CD4-positive, alpha-beta T cell treated with Interleukin-17A for 1 hour (primary cell): ENCODE measurements around the gene TACC2.

ENCODE experiments used
- DNase-seq: peaks from one replicate; pipeline ENCODE4 v3.0.0-alpha.2; 2020

The TACC2 gene

DNA sequence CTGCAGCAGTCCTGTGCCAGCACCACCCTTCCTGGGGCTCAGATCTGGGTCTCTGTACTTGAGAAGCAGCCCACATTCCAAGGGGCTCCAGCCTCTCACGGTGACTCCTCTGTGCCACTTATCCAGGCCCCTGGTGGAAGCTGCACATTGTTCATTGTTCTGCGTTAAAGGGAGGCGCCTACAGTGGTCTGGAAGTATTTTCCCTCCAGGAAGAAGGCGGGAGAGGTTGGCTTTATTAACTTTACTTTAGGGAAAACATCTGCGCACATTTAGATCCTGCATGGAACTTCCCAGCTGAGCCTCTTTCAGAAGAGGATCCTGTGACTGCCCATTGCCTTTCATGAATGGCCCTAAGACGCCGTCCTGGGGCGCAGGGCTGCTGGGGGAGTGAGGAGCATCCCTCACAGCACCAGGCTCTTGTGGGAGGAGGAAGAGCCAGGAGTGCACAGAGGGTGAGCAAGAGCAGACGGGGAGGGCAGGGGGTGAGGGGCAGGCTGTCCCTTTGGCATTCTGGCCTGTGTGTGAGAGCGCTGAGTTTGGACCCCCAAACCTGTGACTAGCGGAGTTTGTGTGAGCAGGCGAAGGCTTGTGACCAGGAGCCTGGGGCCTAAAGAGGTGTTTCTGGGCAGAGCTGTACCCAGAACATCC, 183.5 kb downstream of the TACC2 start:
- no peak for DNase-seq

- DNase-seq = no peak
These were observed 184.4 kb downstream of the TACC2 start for GRCh38 chr10:122173337-122173736.

DNA sequence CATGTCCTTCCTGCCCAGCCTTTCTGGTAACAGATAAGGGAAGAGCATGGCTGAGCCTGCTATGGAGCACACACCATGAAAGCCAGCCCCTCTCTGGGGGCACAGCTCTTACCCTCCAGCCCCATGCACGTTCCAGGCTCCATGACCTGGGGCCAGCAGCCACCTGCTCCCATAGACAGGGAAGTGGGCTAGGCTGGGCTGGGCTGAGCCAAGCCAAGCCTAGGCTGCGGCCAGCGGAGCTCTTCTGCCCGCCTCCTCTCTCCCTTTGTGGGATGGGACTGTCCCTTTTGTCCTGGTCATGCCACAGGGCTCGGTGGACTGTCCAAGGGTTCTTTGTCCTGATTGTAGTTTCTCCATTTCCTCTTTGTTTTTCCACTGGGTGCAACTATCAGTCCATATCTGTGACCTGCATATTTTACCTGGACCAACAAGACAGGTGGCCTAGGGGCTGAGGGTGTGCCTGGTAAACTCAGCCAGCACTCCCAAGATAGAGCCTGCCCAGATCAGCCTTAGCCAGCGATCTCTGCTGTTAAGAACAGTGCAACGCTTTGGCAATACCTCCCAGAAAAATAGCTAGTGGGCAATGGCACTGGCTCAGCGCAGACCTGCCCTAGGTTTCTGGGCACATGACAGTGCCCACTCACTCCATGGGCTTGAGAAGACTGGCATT, 184.9 kb downstream of the TACC2 start:
- no peak for DNase-seq

GRCh38 chr10:122176232-122177213, 187.6 kb downstream of the TACC2 start:
- DNase-seq = no peak

DNA sequence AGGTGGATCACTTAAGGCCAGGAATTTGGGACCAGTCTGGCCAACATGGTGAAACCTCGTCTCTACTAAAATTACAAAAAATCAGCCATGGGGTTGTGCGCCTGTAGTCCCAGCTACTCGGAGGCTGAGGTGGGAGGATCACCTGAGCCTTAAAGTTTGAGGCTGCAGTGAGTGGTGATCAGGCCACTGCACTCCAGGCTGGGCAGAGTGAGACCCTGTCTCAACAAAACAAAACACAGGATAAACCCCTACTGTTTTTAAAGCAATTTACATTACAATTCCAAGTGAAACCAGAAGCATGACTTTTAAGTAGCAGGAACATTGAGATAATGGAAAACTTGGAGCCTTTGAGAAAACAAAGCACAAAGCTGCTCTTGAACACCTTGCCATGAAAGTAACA, 189.7 kb downstream of the TACC2 start:
- DNase-seq = no peak

GRCh38 chr10:122181041-122181732, 192.2 kb downstream of the TACC2 start:
- no peak for DNase-seq

GRCh38 chr10:122181876-122182275, 192.9 kb downstream of the TACC2 start:
- DNase-seq = no peak

- no peak for DNase-seq
These were observed 193.3 kb downstream of the TACC2 start for GRCh38 chr10:122182308-122182707.

- no peak for DNase-seq
These were observed 195.3 kb downstream of the TACC2 start for GRCh38 chr10:122184254-122184653.

- DNase-seq = no peak
These were observed 196.7 kb downstream of the TACC2 start for GRCh38 chr10:122185643-122186042.

GRCh38 chr10:122186816-122187810, 198.2 kb downstream of the TACC2 start:
- no peak for DNase-seq

DNA sequence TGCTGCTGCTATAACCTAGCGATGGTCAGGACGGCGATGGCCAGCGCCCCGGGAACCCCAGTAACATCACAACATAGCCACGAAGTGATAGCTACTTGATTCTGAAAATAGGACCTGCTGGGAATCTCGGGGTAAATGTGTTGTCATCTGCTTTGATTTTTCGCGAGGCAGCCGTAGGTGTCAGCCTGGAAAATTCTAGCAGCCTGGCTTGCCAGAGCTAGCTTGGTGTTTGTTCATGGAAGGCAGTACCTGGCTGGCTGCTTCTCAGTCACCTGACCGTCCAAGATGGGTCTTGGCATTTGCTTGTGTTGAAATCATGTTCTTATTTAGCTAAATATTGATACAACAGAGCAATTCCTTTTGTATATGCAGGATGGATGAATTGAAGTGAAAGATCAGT, 199.7 kb downstream of the TACC2 start:
- DNase-seq = no peak

DNA sequence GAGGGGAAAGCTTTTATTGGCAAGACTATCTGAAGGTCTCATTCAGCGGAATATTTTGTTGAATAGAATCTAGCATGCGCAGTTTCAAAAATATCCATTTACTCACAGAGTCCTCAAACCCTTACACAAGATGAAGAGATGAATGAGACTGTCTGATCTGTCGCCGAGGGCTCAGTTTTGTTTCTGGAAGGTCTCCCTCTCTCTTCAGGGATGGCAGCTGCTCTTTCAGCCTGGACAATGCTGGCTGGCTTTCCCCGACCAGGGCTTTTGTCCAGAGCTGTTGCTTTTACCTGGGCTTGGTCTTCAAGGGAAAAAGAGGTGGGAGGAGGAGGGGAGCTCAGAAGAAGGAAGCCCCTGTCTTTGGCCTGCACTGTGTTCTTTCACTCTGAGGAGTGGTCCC, 200.2 kb downstream of the TACC2 start:
- no peak for DNase-seq

DNA sequence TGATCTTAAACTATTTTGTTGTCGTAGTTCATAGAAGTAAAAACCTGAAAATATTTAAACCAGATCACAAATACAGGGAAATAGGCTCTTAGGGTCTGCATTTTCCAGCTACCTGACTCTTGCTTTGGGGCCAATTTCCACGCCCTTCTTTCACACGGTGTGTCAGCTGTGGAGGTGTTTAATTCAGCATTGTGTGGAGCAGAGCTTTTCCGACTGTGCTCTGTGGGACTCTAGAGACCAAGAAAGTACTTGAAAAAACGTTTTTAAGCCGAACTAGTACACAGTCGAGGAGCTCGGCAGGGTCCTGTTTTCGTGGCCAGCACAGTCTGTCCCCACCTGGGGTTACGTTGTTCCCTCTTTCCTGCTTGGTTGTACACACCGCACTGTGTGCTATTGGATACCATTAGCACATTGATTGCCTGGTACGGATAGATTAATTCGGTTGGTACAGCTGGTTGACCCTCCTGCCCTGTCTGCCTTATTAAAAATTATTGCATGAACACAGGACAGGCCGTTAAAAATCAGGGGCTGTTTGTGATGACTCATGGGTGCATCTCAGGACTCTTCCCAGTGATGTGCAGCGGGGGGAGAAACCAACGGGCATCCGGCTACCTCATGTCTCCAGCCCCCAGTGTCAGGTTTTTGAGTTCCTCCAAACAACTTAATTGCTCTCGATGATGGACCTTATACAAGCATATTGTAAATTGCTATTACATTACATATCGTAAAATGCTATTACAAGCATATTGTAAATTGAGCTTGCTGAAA, 201.4 kb downstream of the TACC2 start:
- DNase-seq = no peak

DNA sequence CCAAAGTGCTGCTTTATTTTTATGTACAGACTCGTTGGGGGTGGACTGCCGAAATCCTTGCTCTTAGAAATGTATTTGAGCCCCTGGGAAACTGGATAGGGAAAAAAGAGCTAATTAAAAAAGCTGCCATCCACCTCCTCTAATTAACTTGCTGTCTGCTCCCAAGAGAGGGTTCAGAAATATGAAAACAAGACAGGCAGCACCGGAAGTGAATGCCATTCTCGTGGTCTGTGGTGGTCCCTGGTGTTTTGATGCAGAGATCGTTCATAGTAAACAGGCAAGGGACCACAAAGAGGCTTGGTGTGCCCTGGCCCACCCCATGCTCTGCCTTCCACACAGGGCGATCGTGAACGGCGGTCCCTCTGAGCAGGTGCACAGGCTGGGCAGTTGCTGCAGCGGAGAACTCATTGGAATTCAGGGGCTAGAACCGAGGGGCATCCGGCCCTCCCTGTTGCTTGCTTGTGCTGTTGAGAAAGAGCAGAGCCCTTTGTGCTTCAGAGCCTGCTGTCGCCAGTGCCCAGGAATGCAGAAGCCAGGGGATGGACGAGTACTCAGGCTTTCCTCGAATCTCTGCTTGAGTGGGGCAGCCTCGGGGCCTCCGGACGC, 203.1 kb downstream of the TACC2 start:
- no peak for DNase-seq

DNA sequence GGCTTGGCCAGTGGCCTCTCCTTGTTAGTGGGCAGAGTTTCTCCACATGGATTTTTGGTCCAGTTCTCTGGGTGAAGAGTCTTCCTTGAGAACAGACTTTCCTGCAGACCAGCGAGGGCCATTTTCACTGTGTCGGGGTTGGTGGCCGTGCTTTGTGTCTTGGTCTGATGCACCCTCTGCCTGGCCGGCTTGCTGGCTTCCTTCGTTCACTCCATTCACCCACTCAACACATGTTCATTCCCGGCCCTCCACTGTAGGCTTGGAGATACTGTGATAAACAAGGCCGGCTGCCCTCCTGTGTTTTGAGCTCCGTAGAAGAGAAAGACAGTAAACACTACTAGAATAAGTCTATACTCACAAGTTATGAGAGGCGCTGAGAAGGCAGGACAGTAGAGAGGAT, 205.3 kb downstream of the TACC2 start:
- no peak for DNase-seq

- no peak for DNase-seq
These were observed 207.3 kb downstream of the TACC2 start for GRCh38 chr10:122196218-122196617.

DNA sequence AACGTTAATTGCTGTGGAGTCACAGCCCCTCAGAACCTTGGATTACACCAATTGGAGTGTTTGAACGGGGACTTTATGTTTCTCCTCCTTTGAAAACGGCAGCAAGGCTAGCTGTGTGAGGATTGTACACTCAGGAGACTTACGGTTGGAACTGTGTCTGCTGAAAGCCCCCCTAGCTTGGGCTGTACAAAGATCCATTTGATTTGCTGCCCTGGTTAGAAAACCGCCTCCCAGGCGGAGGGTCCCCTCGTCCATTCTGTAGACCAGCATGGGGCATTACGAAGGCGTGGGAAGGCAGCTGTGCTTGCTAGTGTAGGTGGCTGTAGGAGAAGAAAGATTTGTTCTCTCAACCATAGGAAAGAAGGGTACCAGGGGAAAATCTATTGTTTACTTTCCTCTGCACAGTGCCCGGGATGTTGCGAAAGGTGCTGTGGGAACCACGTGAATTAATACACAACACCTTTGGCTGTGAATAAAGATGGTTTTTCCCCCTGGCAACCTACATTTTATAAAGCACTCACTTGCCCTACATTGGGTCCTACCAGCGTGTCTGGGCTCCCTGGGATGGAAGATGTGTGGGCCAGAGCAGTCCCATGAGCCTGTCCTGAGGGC, 208.8 kb downstream of the TACC2 start:
- no peak for DNase-seq

DNA sequence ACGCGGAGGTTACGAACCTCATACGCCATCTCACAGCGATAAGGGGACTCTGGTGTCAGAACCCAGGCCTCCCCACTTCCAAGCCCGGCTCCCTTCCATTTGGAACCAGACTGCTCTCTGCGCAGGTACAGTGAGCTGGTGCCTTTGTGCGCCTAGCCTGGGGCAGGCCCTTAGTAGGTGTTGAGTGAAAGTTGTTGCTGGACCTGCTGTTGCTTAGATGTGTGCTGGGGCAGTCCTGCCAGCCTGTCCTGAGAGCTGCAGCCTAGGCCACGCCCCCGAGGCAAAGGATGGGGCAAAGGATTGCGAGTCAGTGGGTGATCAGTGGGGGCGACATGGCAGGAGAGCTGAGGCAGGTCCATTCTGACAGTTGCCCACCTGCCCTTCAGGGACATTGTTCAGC, 209.7 kb downstream of the TACC2 start:
- DNase-seq = no peak

- no peak for DNase-seq
These were observed 210.1 kb downstream of the TACC2 start for GRCh38 chr10:122199070-122199469.
